ENCODE data around the gene PCCA.
"Not testable (repeated sequence)": the region's sequence is repeated elsewhere in the genome, so short reads cannot be mapped to it uniquely, and the experiment has no call there.

PCCA gene

GRCh38 chr13:100314132-100314910 is 225.4 kb downstream of the PCCA start:
- DNase-seq = no peak

- DNase-seq = no peak
These were observed 226.6 kb downstream of the PCCA start for GRCh38 chr13:100315522-100315921.

- DNase-seq = not testable (repeated sequence)
These were observed 229.6 kb downstream of the PCCA start for GRCh38 chr13:100318473-100318872.

- no peak for DNase-seq
These were observed 235.0 kb downstream of the PCCA start for GRCh38 chr13:100323937-100324336.

- no peak for DNase-seq
These were observed 241.8 kb downstream of the PCCA start for GRCh38 chr13:100330662-100331061.

GRCh38 chr13:100333141-100333540 is 244.2 kb downstream of the PCCA start:
- DNase-seq = no peak

- DNase-seq = no peak
These were observed 245.3 kb downstream of the PCCA start for GRCh38 chr13:100334214-100334613.

- DNase-seq = no peak
These were observed 248.1 kb downstream of the PCCA start for GRCh38 chr13:100336795-100337516.

- no peak for DNase-seq
These were observed 249.4 kb downstream of the PCCA start for GRCh38 chr13:100338275-100338674.

GRCh38 chr13:100339411-100339940 is 250.6 kb downstream of the PCCA start:
- DNase-seq = no peak

GRCh38 chr13:100340865-100341264 is 252.0 kb downstream of the PCCA start:
- no peak for DNase-seq

- DNase-seq = no peak
These were observed 252.4 kb downstream of the PCCA start for GRCh38 chr13:100341327-100341726.

GRCh38 chr13:100344544-100344943 is 255.7 kb downstream of the PCCA start:
- DNase-seq = no peak

- DNase-seq = no peak
These were observed 259.1 kb downstream of the PCCA start for GRCh38 chr13:100347968-100348367.

- no peak for DNase-seq
These were observed 260.7 kb downstream of the PCCA start for GRCh38 chr13:100349594-100349993.

GRCh38 chr13:100350601-100351000 is 261.7 kb downstream of the PCCA start:
- no peak for DNase-seq

- DNase-seq = no peak
These were observed 267.5 kb downstream of the PCCA start for GRCh38 chr13:100356426-100356825.

GRCh38 chr13:100356889-100357288 is 268.0 kb downstream of the PCCA start:
- DNase-seq = no peak

- DNase-seq = no peak
These were observed 268.9 kb downstream of the PCCA start for GRCh38 chr13:100357764-100358163.

- DNase-seq = no peak
These were observed 272.6 kb downstream of the PCCA start for GRCh38 chr13:100361504-100361903.

- DNase-seq = no peak
These were observed 273.5 kb downstream of the PCCA start for GRCh38 chr13:100362371-100362770.

- DNase-seq = no peak
These were observed 273.9 kb downstream of the PCCA start for GRCh38 chr13:100362781-100363180.

GRCh38 chr13:100363285-100363711 is 274.4 kb downstream of the PCCA start:
- DNase-seq = no peak

- no peak for DNase-seq
These were observed 275.0 kb downstream of the PCCA start for GRCh38 chr13:100363874-100364273.

Data from NCI-H446 (cell line).